OCI-LY7 (cell line): ENCODE results near the gene RAPH1. TPM values are rescaled to one million over a fixed set of nuclear protein-coding genes. Genes with fewer than 3 reads are reported as not detected.

ENCODE experiments used
- BruUV-seq: library from RNA; stranded (reverse); fragments of 400-500 nt; replicated peaks from 2 replicates; lab custom pipeline; 2021; lab: Mats Ljungman, UMichigan
- CTCF ChIA-PET: fragments of 300-600 bp; sonication (Branson Sonifier 250); formaldehyde crosslinking; loops from one replicate; lab custom pipeline; 2022; ENCODE audit warnings: antibody characterized with exemption; ENCODE audit not compliant: unreplicated experiment; lab: Charles Lee
- POLR2A ChIA-PET: fragments of 300-600 bp; sonication (Branson Sonifier 250); formaldehyde crosslinking; loops from one replicate; lab custom pipeline; 2022; ENCODE audit warnings: antibody characterized with exemption; lab: Charles Lee
- DNase-seq: peaks from one replicate; pipeline ENCODE4 v3.0.0-alpha.2; 2015; ENCODE audit warnings: low spot score
- H2AFZ ChIP-seq: fragments of 200-600 bp; sonication (generic), shearing (Covaris generic); 2 replicates; pipeline ENCODE4 v1.6.1; 2014; ENCODE audit warnings: mild to moderate bottlenecking, antibody characterized with exemption, low read length, moderate library complexity
- H3K27ac ChIP-seq: fragments of 200-600 bp; sonication (generic); 2 replicates; pipeline ENCODE4 v1.5.1; 2014; ENCODE audit warnings: mixed run types, low read depth, mild to moderate bottlenecking, moderate library complexity, low read length, inconsistent platforms; ENCODE audit not compliant: poor library complexity, severe bottlenecking
- H3K36me3 ChIP-seq: fragments of 200-600 bp; sonication (generic); 2 replicates; pipeline ENCODE4 v1.6.1; 2014; ENCODE audit warnings: mild to moderate bottlenecking, antibody characterized with exemption, low read length, moderate library complexity, mixed read lengths; ENCODE audit not compliant: insufficient read depth
- H3K4me1 ChIP-seq: fragments of 200-600 bp; sonication (generic); 2 replicates; pipeline ENCODE4 v1.5.1; 2014; ENCODE audit warnings: mild to moderate bottlenecking, low read length; ENCODE audit not compliant: insufficient read depth, poor library complexity, severe bottlenecking
- H3K4me2 ChIP-seq: fragments of 200-600 bp; sonication (generic); 2 replicates; pipeline ENCODE4 v1.6.1; 2014; ENCODE audit warnings: mild to moderate bottlenecking, low read length
- H3K4me3 ChIP-seq: fragments of 200-600 bp; sonication (generic); 2 replicates; pipeline ENCODE4 v1.5.1; 2014; ENCODE audit warnings: mild to moderate bottlenecking, low read depth, low read length; ENCODE audit not compliant: poor library complexity, severe bottlenecking
- H3K79me2 ChIP-seq: fragments of 200-600 bp; sonication (generic); 2 replicates; pipeline ENCODE4 v1.6.1; 2016; ENCODE audit warnings: low read depth, mild to moderate bottlenecking, low read length, moderate library complexity, mixed read lengths; ENCODE audit not compliant: insufficient read depth
- H3K9me2 ChIP-seq: fragments of 200-600 bp; sonication (generic); 2 replicates; pipeline ENCODE4 v1.6.1; 2016; ENCODE audit warnings: mild to moderate bottlenecking, low read length, mixed read lengths; ENCODE audit not compliant: insufficient read depth
- H3K9me3 ChIP-seq: fragments of 200-600 bp; sonication (generic); 2 replicates; pipeline ENCODE4 v1.6.1; 2014; ENCODE audit warnings: mild to moderate bottlenecking, mixed run types, low read length, mixed read lengths
- H4K20me1 ChIP-seq: fragments of 200-600 bp; sonication (generic); 2 replicates; pipeline ENCODE4 v1.6.1; 2014; ENCODE audit warnings: mild to moderate bottlenecking, antibody characterized with exemption, low read length, moderate library complexity, mixed read lengths; ENCODE audit not compliant: insufficient read depth
- EZH2phosphoT487 ChIP-seq: fragments of 200-600 bp; sonication (generic); IDR thresholded peaks from 2 replicates; pipeline ENCODE4 v1.6.1; 2018; ENCODE audit warnings: low read depth, borderline replicate concordance, mild to moderate bottlenecking, mixed run types, antibody characterized with exemption, low read length, moderate library complexity, mixed read lengths
- intact Hi-C: fragments of 100-400 bp; cut with micrococcal nuclease; formaldehyde crosslinking; loops from one replicate; pipeline ENCODE4 v1.10.0; 2022; ENCODE audit not compliant: unreplicated experiment
- total RNA-seq, 2 experiments: library from RNA; depleted of rRNA in 1 of 2; stranded (reverse); fragments of >200 nt in 1 of 2; shearing (Covaris generic) in 1 of 2; gene quantifications; 2 replicates each; pipeline ENCODE4 v1.2.3, GENCODE V29; 2014 to 2022
- TF ChIP-seq, protein P1 (sequence below): fragments of 200-600 bp; sonication (generic); conservative IDR thresholded peaks from 2 replicates; pipeline ENCODE4 v1.5.1; 2014; ENCODE audit warnings: mild to moderate bottlenecking, antibody characterized with exemption, low read length, moderate library complexity, mixed read lengths

The RAPH1 gene
- total RNA-seq, 2 experiments from 2014 or later = 4.0 to 21.5 TPM

DNA sequence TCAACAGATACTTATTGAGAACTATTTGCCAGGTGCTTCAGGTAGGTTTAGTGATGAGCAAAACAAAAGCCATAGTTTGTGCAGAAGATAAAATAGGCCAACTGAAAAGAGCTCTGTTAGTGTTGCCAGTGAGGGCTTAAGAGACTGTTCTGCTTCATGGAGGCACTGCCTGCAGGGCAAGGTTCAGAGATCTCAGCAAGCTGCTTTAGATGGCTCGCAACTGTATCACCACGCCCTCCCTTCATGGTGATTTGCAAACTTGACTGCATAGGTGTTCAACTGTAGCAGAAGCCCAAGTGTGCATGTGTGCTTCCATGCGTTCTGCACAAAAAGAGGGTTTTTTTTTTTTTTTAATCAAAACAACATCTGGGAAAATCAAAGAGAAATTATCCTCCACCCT lies 84.5 kb downstream of the RAPH1 start:
- ChIA-PET CTCF (no interaction called here), POLR2A (interaction anchor here (0.7 to 1.2 kb wide), 6 partner anchors 11 to 623 kb away, joined by 3 to 4 read pairs (median 3); no protein-coding TSS in a partner anchor)
- Histone ChIP-seq H3K9me3 (no peaks in the 10 kb centered on the region), H2AFZ (no peak overlapping the region), H3K4me2 (no peak overlapping the region), H3K79me2 (no peaks in the 10 kb centered on the region), H3K4me1 (no peaks in the 10 kb centered on the region), H3K36me3 (peaks cover 85% of the 10 kb centered on the region), H3K9me2 (no peaks in the 10 kb centered on the region), H3K27ac (no peak overlapping the region), H3K4me3 (no peak overlapping the region), H4K20me1 (no peaks in the 10 kb centered on the region)
- intact Hi-C loops = loop anchor here (5.0 kb wide), 3 partner anchors 213 to 878 kb away; partner anchors contain the start of gene CYP20A1
- TF ChIP-seq EZH2phosphoT487 = no peak
- TF ChIP-seq, protein P1, sequence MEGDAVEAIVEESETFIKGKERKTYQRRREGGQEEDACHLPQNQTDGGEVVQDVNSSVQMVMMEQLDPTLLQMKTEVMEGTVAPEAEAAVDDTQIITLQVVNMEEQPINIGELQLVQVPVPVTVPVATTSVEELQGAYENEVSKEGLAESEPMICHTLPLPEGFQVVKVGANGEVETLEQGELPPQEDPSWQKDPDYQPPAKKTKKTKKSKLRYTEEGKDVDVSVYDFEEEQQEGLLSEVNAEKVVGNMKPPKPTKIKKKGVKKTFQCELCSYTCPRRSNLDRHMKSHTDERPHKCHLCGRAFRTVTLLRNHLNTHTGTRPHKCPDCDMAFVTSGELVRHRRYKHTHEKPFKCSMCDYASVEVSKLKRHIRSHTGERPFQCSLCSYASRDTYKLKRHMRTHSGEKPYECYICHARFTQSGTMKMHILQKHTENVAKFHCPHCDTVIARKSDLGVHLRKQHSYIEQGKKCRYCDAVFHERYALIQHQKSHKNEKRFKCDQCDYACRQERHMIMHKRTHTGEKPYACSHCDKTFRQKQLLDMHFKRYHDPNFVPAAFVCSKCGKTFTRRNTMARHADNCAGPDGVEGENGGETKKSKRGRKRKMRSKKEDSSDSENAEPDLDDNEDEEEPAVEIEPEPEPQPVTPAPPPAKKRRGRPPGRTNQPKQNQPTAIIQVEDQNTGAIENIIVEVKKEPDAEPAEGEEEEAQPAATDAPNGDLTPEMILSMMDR = no peak
- BruUV-seq = no TSS peak
- no peak for DNase-seq

DNA sequence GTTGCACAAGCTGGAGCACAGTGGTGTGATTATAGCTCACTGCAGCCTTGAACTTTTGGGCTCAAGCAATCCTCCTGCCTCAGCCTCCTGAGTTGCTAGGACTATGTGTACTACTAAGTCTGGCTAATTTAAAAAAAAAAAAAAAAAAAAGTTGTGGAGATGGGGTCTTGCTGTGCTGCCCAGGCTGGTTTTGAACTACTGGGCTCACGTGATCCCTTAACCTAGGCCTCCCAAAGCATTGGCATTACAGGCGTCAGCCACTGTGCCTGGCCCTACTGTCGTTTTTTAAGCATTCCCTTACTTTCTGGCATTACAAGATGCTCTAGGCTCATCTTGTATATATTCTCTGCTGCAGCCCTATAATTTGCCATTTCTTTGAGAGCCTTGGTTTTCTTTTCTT lies 88.3 kb downstream of the RAPH1 start:
- POLR2A ChIA-PET = interaction anchor here (0.7 kb wide), 5 partner anchors 97 to 529 kb away, joined by 3 to 10 read pairs (median 5); no protein-coding TSS in a partner anchor
- CTCF ChIA-PET = no interaction called here
- no peak overlapping the region for H3K4me2 ChIP-seq

DNA sequence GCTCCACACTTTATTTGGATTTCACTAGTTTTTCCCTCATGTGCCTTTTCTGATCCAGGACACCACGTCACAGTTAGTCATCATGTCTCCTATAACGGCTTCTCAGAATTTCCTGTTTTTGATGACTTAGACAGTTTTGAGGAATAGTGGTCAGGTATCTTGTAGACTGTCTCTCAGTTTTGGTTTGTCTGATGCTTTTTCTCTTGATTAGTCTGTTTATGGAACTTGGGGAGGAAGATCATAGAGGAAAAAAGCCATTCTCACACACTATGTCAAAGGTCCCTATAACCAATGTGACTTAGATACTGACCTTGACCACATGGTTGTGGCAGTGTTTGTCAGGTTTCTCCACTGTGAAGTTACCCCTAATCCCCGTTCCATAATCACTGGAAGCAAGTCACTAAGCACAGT lies 89.0 kb downstream of the RAPH1 start:
- ChIA-PET CTCF (no interaction called here), POLR2A (interaction anchor here (0.5 to 0.7 kb wide), 6 partner anchors 86 to 528 kb away, joined by 3 to 10 read pairs (median 4); no protein-coding TSS in a partner anchor)
- Histone ChIP-seq H4K20me1 (no peaks in the 10 kb centered on the region), H3K4me2 (no peak overlapping the region), H3K79me2 (no peaks in the 10 kb centered on the region), H3K9me3 (no peaks in the 10 kb centered on the region), H3K36me3 (peaks cover 78% of the 10 kb centered on the region), H3K9me2 (no peaks in the 10 kb centered on the region), H2AFZ (no peak overlapping the region), H3K4me3 (no peak overlapping the region), H3K4me1 (no peaks in the 10 kb centered on the region), H3K27ac (no peak overlapping the region)
- BruUV-seq = no TSS peak
- no peak for TF ChIP-seq EZH2phosphoT487
- TF ChIP-seq, protein P1 = no peak
- DNase-seq = no peak
- intact Hi-C loops = no loop called here

More for the DNA sequence above, 88.3 kb downstream of the RAPH1 start:
- H3K4me3 ChIP-seq = no peak overlapping the region
- intact Hi-C loops = no loop called here
- H3K36me3 ChIP-seq = peaks cover 79% of the 10 kb centered on the region
- no peaks in the 10 kb centered on the region for H3K9me3 ChIP-seq
- TF ChIP-seq EZH2phosphoT487 = no peak
- TF ChIP-seq, protein P1 = no peak
- DNase-seq = no peak
- no TSS peak for BruUV-seq
- no peaks in the 10 kb centered on the region for H3K9me2 ChIP-seq
- H3K27ac ChIP-seq = no peak overlapping the region
- no peak overlapping the region for H2AFZ ChIP-seq
- H3K4me1 ChIP-seq = no peaks in the 10 kb centered on the region
- no peaks in the 10 kb centered on the region for H3K79me2 ChIP-seq
- no peaks in the 10 kb centered on the region for H4K20me1 ChIP-seq
